22Rv1 (cell line): ENCODE measurements around the gene KRTAP16-1.

Experiments
- ZFX ChIP-seq: fragments of 450-650 bp; IDR thresholded peaks from 2 replicates; pipeline ENCODE4 v1.6.1; 2017; ENCODE audit warnings: antibody characterized with exemption, borderline replicate concordance
- TF ChIP-seq, protein P1 (sequence below): fragments of 450-650 bp; IDR thresholded peaks from 2 replicates; pipeline ENCODE4 v1.5.1; 2017; ENCODE audit warnings: mild to moderate bottlenecking

DNA sequence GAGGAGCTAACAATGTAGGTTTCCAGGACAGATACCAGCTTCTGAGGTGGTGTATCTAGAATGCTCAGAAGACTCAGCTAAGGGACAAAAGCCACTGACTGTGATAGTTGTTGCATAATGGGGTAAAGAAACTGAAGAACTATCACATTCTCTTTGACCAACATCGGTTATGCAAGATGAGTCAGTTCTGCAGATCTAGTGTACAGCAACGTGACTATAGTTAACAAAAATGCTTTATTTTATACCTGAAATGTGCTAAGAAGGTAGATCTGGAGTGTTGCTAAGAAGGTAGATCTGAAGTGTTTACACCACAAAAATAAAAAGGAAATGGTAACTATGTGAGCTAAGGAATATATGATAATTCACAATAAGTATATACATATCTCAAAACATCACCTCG is 41.4 kb downstream of the KRTAP16-1 start:
- TF ChIP-seq, protein P1, sequence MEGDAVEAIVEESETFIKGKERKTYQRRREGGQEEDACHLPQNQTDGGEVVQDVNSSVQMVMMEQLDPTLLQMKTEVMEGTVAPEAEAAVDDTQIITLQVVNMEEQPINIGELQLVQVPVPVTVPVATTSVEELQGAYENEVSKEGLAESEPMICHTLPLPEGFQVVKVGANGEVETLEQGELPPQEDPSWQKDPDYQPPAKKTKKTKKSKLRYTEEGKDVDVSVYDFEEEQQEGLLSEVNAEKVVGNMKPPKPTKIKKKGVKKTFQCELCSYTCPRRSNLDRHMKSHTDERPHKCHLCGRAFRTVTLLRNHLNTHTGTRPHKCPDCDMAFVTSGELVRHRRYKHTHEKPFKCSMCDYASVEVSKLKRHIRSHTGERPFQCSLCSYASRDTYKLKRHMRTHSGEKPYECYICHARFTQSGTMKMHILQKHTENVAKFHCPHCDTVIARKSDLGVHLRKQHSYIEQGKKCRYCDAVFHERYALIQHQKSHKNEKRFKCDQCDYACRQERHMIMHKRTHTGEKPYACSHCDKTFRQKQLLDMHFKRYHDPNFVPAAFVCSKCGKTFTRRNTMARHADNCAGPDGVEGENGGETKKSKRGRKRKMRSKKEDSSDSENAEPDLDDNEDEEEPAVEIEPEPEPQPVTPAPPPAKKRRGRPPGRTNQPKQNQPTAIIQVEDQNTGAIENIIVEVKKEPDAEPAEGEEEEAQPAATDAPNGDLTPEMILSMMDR = no peak
- no peak for TF ChIP-seq ZFX
